ENCODE measurements around the gene SEMA5A.

DNA sequence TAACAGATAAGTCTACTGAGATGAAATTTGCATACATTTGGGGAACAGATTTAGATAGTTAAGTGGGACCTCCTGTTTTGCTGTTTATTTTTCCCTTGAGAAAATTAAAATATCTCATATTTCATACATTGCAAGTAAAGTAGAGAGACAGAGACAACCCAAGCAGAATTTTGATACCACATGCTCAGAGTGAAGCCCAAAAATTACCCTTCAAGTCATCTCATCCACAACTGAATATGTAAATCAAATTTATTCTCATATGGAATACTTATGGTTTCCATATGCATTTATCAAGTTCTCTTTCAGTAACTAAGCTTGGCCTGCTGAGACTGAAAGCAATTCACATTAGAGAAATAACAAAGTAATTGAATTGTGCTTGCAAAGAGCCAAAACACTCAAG is 474.4 kb downstream of the SEMA5A start:
- TF ChIP-seq TAF1 (IDR thresholded peaks at IDR 0.05; ENCODE audit: borderline replicate concordance, low read depth, low read length): no peak
- TF ChIP-seq POLR2AphosphoS5 (IDR thresholded peaks at IDR 0.05; ENCODE audit: low read depth, low read length): no peak

Measured in GM12892 (cell line).